Measurements from ENCODE around the gene RTN4R. TPM values are rescaled to one million over a fixed set of nuclear protein-coding genes. Genes with fewer than 3 reads are reported as not detected.

The RTN4R gene
- total and polyA plus RNA-seq, 2 of the 4 experiments (the other 2 are of a cell fraction): 0.18 to 0.94 TPM

- no peak overlapping the region for H2BK15ac ChIP-seq (ENCODE audit: low read depth, low read length)
- H3K9ac ChIP-seq (ENCODE audit: low read depth, low read length): no peak overlapping the region
- intact Hi-C loops (cut with micrococcal nuclease): loop anchor here (1.0 kb wide), 1 partner anchor 127 kb away; no protein-coding TSS in a partner anchor
- H4K91ac ChIP-seq (ENCODE audit: insufficient read depth, low read depth, low read length): no peak overlapping the region
- peaks cover 19% of the 10 kb centered on the region for H3K27me3 ChIP-seq (ENCODE audit: control insufficient read depth, insufficient read depth, low read length)
- H3K14ac ChIP-seq (replicated peaks; ENCODE audit: low read depth, low read length): no peak overlapping the region
- no peak overlapping the region for H3K56ac ChIP-seq (ENCODE audit: extremely low read depth, insufficient read depth, low read length)
- dilution Hi-C loops (cut with HindIII; ENCODE audit: low sequenced_read_pairs, unreplicated experiment): no loop called here
- in situ Hi-C loops (cut with MboI; ENCODE audit: low sequenced_read_pairs): no loop called here
- POLR2A ChIA-PET (ENCODE audit: unreplicated experiment): interaction anchor here (0.6 kb wide), 1 partner anchor 156 kb away, joined by 14 read pairs; no protein-coding TSS in a partner anchor
- DNase-seq (no peak), ATAC-seq (ENCODE audit: low read depth) (no peak)
- no peak overlapping the region for H2BK120ac ChIP-seq (ENCODE audit: low read depth, low read length)
- H3K4ac ChIP-seq (ENCODE audit: low read depth, low read length): no peak overlapping the region
- H3K23ac ChIP-seq (ENCODE audit: low read depth, low read length): no peak overlapping the region
- no TSS peak for BruUV-seq (replicated peaks)
- no peak overlapping the region for H3K27ac ChIP-seq (ENCODE audit: insufficient read depth, low read length)
- no peaks in the 10 kb centered on the region for H3K9me3 ChIP-seq (ENCODE audit: control insufficient read depth, insufficient read depth, low read length)
- no peak overlapping the region for H2BK20ac ChIP-seq (ENCODE audit: low read depth, low read length)
- no peak overlapping the region for H2BK5ac ChIP-seq (ENCODE audit: low read depth, low read length, poor library complexity, severe bottlenecking)
- no peak overlapping the region for H3K18ac ChIP-seq (ENCODE audit: low read depth, low read length)
- H3K36me3 ChIP-seq (ENCODE audit: control insufficient read depth, insufficient read depth, low read length): no peaks in the 10 kb centered on the region
- no peak overlapping the region for H3K4me2 ChIP-seq (ENCODE audit: low read depth, low read length)
- H4K5ac ChIP-seq (ENCODE audit: low read depth, low read length): no peak overlapping the region
- no peaks in the 10 kb centered on the region for H3K4me1 ChIP-seq (ENCODE audit: control insufficient read depth, insufficient read depth, low read length)
- TF ChIP-seq MXI1 (IDR thresholded peaks at IDR 0.05; ENCODE audit: borderline replicate concordance, low read depth, low read length) (no peak), NFE2L2 (IDR thresholded peaks at IDR 0.05; ENCODE audit: low read depth, low read length) (no peak), CTCF (conservative IDR thresholded peaks at IDR 0.05; ENCODE audit: low read depth, low read length) (no peak), RCOR1 (IDR thresholded peaks at IDR 0.05; ENCODE audit: insufficient replicate concordance, low read length) (no peak), RFX5 (IDR thresholded peaks at IDR 0.05; ENCODE audit: low read depth, low read length) (no peak), ELK1 (IDR thresholded peaks at IDR 0.05; ENCODE audit: borderline replicate concordance, low read depth, low read length) (no peak), MAZ (IDR thresholded peaks at IDR 0.05; ENCODE audit: borderline replicate concordance, low read depth, low read length) (no peak)
- no peak overlapping the region for H4K8ac ChIP-seq (ENCODE audit: low read depth in 2 of 2, low read length in 2 of 2)
- H2AFZ ChIP-seq (replicated peaks; ENCODE audit: low read length, poor library complexity): no peak overlapping the region
- no peaks in the 10 kb centered on the region for H3K9me1 ChIP-seq (ENCODE audit: insufficient read depth, low read length)
- H2AK5ac ChIP-seq (ENCODE audit: low read depth, low read length): no peak overlapping the region
- 84% methylated on average over 3 of the region's 13 CpGs; no CpG with 5 or more reads in 1 of the 2 experiments for WGBS, 2 experiments (ENCODE audit: extremely low coverage in 2 of 2, insufficient read length in 1 of 2)
- no peaks in the 10 kb centered on the region for H3K79me1 ChIP-seq (ENCODE audit: low read depth in 1 of 2, low read length in 2 of 2)
- H2AK9ac ChIP-seq (replicated peaks; ENCODE audit: low read depth, low read length, poor library complexity): no peak overlapping the region
- no peak overlapping the region for H3K4me3 ChIP-seq (ENCODE audit: insufficient read depth, low read depth, low read length)
- CTCF ChIA-PET: no interaction called here
- H4K20me1 ChIP-seq (ENCODE audit: insufficient read depth, low read length): no peaks in the 10 kb centered on the region
Observed at GRCh38 chr22:20284471-20285086, 16.5 kb upstream of the RTN4R start.

Measured in IMR-90 (cell line).